Liver (tissue), 3 donors: Measurements from ENCODE around the gene PKP3.
A peak's percentile ranks its signal among the peaks of the same experiment; 100 is the strongest.

ENCODE experiments used
- EGR1 ChIP-seq, 2 donors: IDR thresholded peaks; 2 replicates each; pipeline ENCODE4 v1.6.1; 2016 to 2018; ENCODE audit warnings: antibody characterized with exemption in 2 of 2, low read depth in 2 of 2
- FOXA2 ChIP-seq: IDR thresholded peaks from 2 replicates; pipeline ENCODE4 v1.6.1; 2016; ENCODE audit warnings: antibody characterized with exemption
- GABPA ChIP-seq, 2 donors: IDR thresholded peaks in 1 of 2; conservative IDR thresholded peaks in 1 of 2; 2 replicates each; pipeline ENCODE4 v1.6.1; 2016; ENCODE audit warnings: antibody characterized with exemption in 2 of 2, mild to moderate bottlenecking in 1 of 2, moderate library complexity in 1 of 2
- JUND ChIP-seq, 2 donors: IDR thresholded peaks; 2 replicates each; pipeline ENCODE4 v1.6.1; 2016; ENCODE audit warnings: antibody characterized with exemption in 2 of 2
- MAX ChIP-seq: IDR thresholded peaks from 2 replicates; pipeline ENCODE4 v1.6.1; 2016; ENCODE audit warnings: antibody characterized with exemption
- NR2F2 ChIP-seq: IDR thresholded peaks from 2 replicates; pipeline ENCODE4 v1.6.1; 2016; ENCODE audit warnings: antibody characterized with exemption
- RAD21 ChIP-seq, 2 donors: IDR thresholded peaks; 2 replicates each; pipeline ENCODE4 v1.6.1; 2016; ENCODE audit warnings: antibody characterized with exemption in 2 of 2, mild to moderate bottlenecking in 2 of 2
- SP1 ChIP-seq: IDR thresholded peaks from 2 replicates; pipeline ENCODE4 v1.6.1; 2018; ENCODE audit warnings: antibody characterized with exemption, mild to moderate bottlenecking
- TAF1 ChIP-seq: conservative IDR thresholded peaks from 2 replicates; pipeline ENCODE4 v1.6.1; 2016; ENCODE audit warnings: antibody characterized with exemption, mild to moderate bottlenecking
- YY1 ChIP-seq: IDR thresholded peaks from 2 replicates; pipeline ENCODE4 v1.6.1; 2016; ENCODE audit warnings: antibody characterized with exemption, mild to moderate bottlenecking
- TF ChIP-seq, protein P1 (sequence below): fragments of 150-350 bp; IDR thresholded peaks from 2 replicates; pipeline ENCODE4 v1.5.1; 2017; ENCODE audit warnings: improper control_type of control experiment, low read depth, low read length; ENCODE audit not compliant: missing input control
- TF ChIP-seq, protein P2 (sequence below): IDR thresholded peaks from 2 replicates; pipeline ENCODE4 v1.6.1; 2016; ENCODE audit warnings: antibody characterized with exemption
- TF ChIP-seq, protein P3 (sequence below): IDR thresholded peaks from 2 replicates; pipeline ENCODE4 v1.6.1; 2016; ENCODE audit warnings: antibody characterized with exemption, mild to moderate bottlenecking
- donor health status: healthy.
- donor health status: healthy.

GRCh38 chr11:355581-356458 lies 38.2 kb upstream of the PKP3 start:
- TF ChIP-seq, protein P1, sequence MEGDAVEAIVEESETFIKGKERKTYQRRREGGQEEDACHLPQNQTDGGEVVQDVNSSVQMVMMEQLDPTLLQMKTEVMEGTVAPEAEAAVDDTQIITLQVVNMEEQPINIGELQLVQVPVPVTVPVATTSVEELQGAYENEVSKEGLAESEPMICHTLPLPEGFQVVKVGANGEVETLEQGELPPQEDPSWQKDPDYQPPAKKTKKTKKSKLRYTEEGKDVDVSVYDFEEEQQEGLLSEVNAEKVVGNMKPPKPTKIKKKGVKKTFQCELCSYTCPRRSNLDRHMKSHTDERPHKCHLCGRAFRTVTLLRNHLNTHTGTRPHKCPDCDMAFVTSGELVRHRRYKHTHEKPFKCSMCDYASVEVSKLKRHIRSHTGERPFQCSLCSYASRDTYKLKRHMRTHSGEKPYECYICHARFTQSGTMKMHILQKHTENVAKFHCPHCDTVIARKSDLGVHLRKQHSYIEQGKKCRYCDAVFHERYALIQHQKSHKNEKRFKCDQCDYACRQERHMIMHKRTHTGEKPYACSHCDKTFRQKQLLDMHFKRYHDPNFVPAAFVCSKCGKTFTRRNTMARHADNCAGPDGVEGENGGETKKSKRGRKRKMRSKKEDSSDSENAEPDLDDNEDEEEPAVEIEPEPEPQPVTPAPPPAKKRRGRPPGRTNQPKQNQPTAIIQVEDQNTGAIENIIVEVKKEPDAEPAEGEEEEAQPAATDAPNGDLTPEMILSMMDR = peak; percentile 1
- TF ChIP-seq EGR1 (IDR thresholded peaks at IDR 0.05; ENCODE audit: low read depth in 2 of 2) (peak in 1 of 2 donors; percentile 66), GABPA (IDR thresholded peaks at IDR 0.05 in 1 of 2, conservative IDR thresholded peaks at IDR 0.05 in 1 of 2) (peak in 1 of 2 donors; percentile 42), SP1 (peak; percentile 66), YY1 (peak; percentile 26), RAD21 (IDR thresholded peaks at IDR 0.05) (peak; percentile 23 to 62), TAF1 (no peak), JUND (IDR thresholded peaks at IDR 0.05) (no peak), MAX (peak; percentile 83), NR2F2 (peak; percentile 56), FOXA2 (no peak)
- TF ChIP-seq, protein P2, sequence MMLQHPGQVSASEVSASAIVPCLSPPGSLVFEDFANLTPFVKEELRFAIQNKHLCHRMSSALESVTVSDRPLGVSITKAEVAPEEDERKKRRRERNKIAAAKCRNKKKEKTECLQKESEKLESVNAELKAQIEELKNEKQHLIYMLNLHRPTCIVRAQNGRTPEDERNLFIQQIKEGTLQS = no peak
- TF ChIP-seq, protein P3, sequence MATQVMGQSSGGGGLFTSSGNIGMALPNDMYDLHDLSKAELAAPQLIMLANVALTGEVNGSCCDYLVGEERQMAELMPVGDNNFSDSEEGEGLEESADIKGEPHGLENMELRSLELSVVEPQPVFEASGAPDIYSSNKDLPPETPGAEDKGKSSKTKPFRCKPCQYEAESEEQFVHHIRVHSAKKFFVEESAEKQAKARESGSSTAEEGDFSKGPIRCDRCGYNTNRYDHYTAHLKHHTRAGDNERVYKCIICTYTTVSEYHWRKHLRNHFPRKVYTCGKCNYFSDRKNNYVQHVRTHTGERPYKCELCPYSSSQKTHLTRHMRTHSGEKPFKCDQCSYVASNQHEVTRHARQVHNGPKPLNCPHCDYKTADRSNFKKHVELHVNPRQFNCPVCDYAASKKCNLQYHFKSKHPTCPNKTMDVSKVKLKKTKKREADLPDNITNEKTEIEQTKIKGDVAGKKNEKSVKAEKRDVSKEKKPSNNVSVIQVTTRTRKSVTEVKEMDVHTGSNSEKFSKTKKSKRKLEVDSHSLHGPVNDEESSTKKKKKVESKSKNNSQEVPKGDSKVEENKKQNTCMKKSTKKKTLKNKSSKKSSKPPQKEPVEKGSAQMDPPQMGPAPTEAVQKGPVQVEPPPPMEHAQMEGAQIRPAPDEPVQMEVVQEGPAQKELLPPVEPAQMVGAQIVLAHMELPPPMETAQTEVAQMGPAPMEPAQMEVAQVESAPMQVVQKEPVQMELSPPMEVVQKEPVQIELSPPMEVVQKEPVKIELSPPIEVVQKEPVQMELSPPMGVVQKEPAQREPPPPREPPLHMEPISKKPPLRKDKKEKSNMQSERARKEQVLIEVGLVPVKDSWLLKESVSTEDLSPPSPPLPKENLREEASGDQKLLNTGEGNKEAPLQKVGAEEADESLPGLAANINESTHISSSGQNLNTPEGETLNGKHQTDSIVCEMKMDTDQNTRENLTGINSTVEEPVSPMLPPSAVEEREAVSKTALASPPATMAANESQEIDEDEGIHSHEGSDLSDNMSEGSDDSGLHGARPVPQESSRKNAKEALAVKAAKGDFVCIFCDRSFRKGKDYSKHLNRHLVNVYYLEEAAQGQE = peak; percentile 91
